C4-2B (cell line): ENCODE data around the gene ISY1.

Source experiments
- ZFX ChIP-seq: fragments of 450-650 bp; IDR thresholded peaks from 2 replicates; pipeline ENCODE4 v1.6.1; 2017
- TF ChIP-seq, protein P1 (sequence below): fragments of 450-650 bp; conservative IDR thresholded peaks from 2 replicates; pipeline ENCODE4 v1.5.1; 2017; ENCODE audit warnings: mild to moderate bottlenecking

DNA sequence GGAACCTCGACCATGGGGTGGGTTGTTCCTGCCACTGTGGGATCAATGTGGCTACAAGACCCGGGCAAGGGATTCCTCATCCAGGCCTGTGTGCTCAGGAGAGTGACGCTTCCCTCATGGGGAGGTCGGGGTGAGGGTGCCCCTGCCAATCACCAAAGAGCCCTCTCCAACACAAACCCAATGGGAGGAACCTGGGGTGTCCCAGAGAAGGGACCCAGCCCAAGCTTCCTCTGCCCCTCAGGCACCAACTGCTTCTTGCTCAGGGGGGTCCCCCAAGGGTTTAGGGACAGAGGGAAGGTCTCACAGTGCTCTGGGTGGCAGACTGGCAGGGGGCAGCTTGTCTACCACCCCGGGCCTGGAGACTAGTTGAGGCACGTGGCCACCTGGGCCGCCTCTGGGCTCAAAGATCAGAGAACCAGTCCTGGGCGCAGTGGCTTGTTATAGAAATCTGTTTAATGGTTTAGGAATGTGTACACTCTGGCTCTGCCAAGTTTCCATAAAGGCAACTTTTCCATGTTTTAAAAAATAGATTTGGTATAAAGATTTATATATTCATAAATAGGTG, 73.6 kb downstream of the ISY1 start:
- TF ChIP-seq, protein P1, sequence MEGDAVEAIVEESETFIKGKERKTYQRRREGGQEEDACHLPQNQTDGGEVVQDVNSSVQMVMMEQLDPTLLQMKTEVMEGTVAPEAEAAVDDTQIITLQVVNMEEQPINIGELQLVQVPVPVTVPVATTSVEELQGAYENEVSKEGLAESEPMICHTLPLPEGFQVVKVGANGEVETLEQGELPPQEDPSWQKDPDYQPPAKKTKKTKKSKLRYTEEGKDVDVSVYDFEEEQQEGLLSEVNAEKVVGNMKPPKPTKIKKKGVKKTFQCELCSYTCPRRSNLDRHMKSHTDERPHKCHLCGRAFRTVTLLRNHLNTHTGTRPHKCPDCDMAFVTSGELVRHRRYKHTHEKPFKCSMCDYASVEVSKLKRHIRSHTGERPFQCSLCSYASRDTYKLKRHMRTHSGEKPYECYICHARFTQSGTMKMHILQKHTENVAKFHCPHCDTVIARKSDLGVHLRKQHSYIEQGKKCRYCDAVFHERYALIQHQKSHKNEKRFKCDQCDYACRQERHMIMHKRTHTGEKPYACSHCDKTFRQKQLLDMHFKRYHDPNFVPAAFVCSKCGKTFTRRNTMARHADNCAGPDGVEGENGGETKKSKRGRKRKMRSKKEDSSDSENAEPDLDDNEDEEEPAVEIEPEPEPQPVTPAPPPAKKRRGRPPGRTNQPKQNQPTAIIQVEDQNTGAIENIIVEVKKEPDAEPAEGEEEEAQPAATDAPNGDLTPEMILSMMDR = no peak
- TF ChIP-seq ZFX = no peak
